Measurements from ENCODE around the gene P2RX6. TPM values are rescaled to one million over a fixed set of nuclear protein-coding genes. Genes with fewer than 3 reads are reported as not detected.
"Not testable (repeated sequence)": the region's sequence is repeated elsewhere in the genome, so short reads cannot be mapped to it uniquely, and the experiment has no call there.

Gene P2RX6
- total RNA-seq, 1 donor from 2014 or later, result 4.5 TPM

- Mint-ChIP-seq H3K9me3 (no peaks in the 10 kb centered on the region), H3K36me3 (ENCODE audit: low read depth) (no peaks in the 10 kb centered on the region), H3K27me3 (ENCODE audit: low read depth) (no peaks in the 10 kb centered on the region), H3K4me1 (peaks cover 20% of the 10 kb centered on the region), H3K27ac (ENCODE audit: unreplicated experiment) (no peak within 1 kb of the TSS), H3K4me3 (no peak within 1 kb of the TSS)
- TF ChIP-seq CTCF (conservative IDR thresholded peaks at IDR 0.05), result no peak
- no peak for DNase-seq (ENCODE audit: low read depth, low spot score)
These were observed 17.3 kb downstream of the P2RX6 start, which contains the start of gene SLC7A4 for GRCh38 chr22:21032037-21032867. Gene SLC7A4 (minus strand): TSS chr22:21032561. CDS start chr22:21031812, 749 bp downstream.

GRCh38 chr22:21032868-21033688 lies 18.1 kb downstream of the P2RX6 start:
- TF ChIP-seq CTCF (conservative IDR thresholded peaks at IDR 0.05), result no peak
- no peaks in the 10 kb centered on the region for H3K9me3 Mint-ChIP-seq
- H3K4me3 Mint-ChIP-seq, result no peak overlapping the region

GRCh38 chr22:21033895-21034294 lies 18.9 kb downstream of the P2RX6 start:
- H3K27me3 Mint-ChIP-seq (ENCODE audit: low read depth), result no peaks in the 10 kb centered on the region
- no peaks in the 10 kb centered on the region for H3K9me3 Mint-ChIP-seq
- DNase-seq (ENCODE audit: low read depth, low spot score), result no peak
- no peak for TF ChIP-seq CTCF (conservative IDR thresholded peaks at IDR 0.05)
- H3K36me3 Mint-ChIP-seq (ENCODE audit: low read depth), result no peaks in the 10 kb centered on the region
- no peak overlapping the region for H3K27ac Mint-ChIP-seq (ENCODE audit: unreplicated experiment)
- H3K4me3 Mint-ChIP-seq, result no peak overlapping the region
- H3K4me1 Mint-ChIP-seq, result peaks cover 25% of the 10 kb centered on the region

More at GRCh38 chr22:21032868-21033688, 18.1 kb downstream of the P2RX6 start:
- no peak overlapping the region for H3K27ac Mint-ChIP-seq (ENCODE audit: unreplicated experiment)
- H3K4me1 Mint-ChIP-seq, result peaks cover 20% of the 10 kb centered on the region
- H3K36me3 Mint-ChIP-seq (ENCODE audit: low read depth), result no peaks in the 10 kb centered on the region
- H3K27me3 Mint-ChIP-seq (ENCODE audit: low read depth), result no peaks in the 10 kb centered on the region
- DNase-seq (ENCODE audit: low read depth, low spot score), result peak; percentile 31

GRCh38 chr22:21034989-21035388 lies 20.0 kb downstream of the P2RX6 start:
- H3K36me3 Mint-ChIP-seq (ENCODE audit: low read depth), result no peaks in the 10 kb centered on the region
- H3K4me3 Mint-ChIP-seq, result no peak overlapping the region
- no peak for TF ChIP-seq CTCF (conservative IDR thresholded peaks at IDR 0.05)
- no peak overlapping the region for H3K27ac Mint-ChIP-seq (ENCODE audit: unreplicated experiment)
- no peak for DNase-seq (ENCODE audit: low read depth, low spot score)
- H3K4me1 Mint-ChIP-seq, result peaks cover 18% of the 10 kb centered on the region
- no peaks in the 10 kb centered on the region for H3K27me3 Mint-ChIP-seq (ENCODE audit: low read depth)
- no peaks in the 10 kb centered on the region for H3K9me3 Mint-ChIP-seq

- H3K4me1 Mint-ChIP-seq, result peaks cover 9% of the 10 kb centered on the region
- H3K4me3 Mint-ChIP-seq, result no peak overlapping the region
- DNase-seq (ENCODE audit: low read depth, low spot score), result no peak
- no peaks in the 10 kb centered on the region for H3K9me3 Mint-ChIP-seq
- TF ChIP-seq CTCF (conservative IDR thresholded peaks at IDR 0.05), result no peak
- peak overlapping the region; percentile 38 for H3K27ac Mint-ChIP-seq (ENCODE audit: unreplicated experiment)
- H3K27me3 Mint-ChIP-seq (ENCODE audit: low read depth), result no peaks in the 10 kb centered on the region
- H3K36me3 Mint-ChIP-seq (ENCODE audit: low read depth), result no peaks in the 10 kb centered on the region
These were observed 23.4 kb downstream of the P2RX6 start for GRCh38 chr22:21038405-21038804.

- H3K27me3 Mint-ChIP-seq (ENCODE audit: low read depth); H3K27ac Mint-ChIP-seq (ENCODE audit: unreplicated experiment); H3K36me3 Mint-ChIP-seq (ENCODE audit: low read depth); H3K4me3 Mint-ChIP-seq; DNase-seq (ENCODE audit: low read depth, low spot score); H3K9me3 Mint-ChIP-seq: not testable (repeated sequence)
- peaks cover 15% of the 10 kb centered on the region for H3K4me1 Mint-ChIP-seq
These were observed 24.2 kb downstream of the P2RX6 start for GRCh38 chr22:21039158-21039557.

Measured in neural crest cell (in vitro differentiated cells).